DMS153 treated with DMSO at 0.1 percent for 48 hours (cell line): Measurements from ENCODE around the gene NKAIN2.
"Not testable (repeated sequence)": the region's sequence is repeated elsewhere in the genome, so short reads cannot be mapped to it uniquely, and the experiment has no call there.

ENCODE experiments used
- DNase-seq: peaks from one replicate; lab custom pipeline; 2025; ENCODE audit not compliant: unreplicated experiment; lab: John Stamatoyannopoulos, UW

Gene NKAIN2

DNA sequence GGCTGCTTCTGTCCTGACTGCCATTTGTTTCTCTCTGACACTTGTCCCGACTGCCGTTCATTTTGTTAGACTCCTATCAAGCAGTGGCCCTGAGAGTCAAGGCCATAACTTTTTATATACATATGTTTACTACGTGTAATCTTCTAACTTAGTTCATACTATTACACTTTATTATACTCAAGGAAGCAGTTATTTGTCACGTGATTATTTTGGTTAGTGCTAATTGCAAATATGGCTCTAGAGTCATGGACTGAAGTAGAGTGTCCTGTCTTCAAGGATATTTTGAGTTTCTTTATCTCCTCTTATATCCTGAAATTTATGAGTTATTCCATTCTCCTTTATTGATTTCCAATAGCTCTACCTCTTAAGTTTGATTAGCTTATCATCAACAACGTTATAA, 864.4 kb downstream of the NKAIN2 start:
- no peak for DNase-seq

DNA sequence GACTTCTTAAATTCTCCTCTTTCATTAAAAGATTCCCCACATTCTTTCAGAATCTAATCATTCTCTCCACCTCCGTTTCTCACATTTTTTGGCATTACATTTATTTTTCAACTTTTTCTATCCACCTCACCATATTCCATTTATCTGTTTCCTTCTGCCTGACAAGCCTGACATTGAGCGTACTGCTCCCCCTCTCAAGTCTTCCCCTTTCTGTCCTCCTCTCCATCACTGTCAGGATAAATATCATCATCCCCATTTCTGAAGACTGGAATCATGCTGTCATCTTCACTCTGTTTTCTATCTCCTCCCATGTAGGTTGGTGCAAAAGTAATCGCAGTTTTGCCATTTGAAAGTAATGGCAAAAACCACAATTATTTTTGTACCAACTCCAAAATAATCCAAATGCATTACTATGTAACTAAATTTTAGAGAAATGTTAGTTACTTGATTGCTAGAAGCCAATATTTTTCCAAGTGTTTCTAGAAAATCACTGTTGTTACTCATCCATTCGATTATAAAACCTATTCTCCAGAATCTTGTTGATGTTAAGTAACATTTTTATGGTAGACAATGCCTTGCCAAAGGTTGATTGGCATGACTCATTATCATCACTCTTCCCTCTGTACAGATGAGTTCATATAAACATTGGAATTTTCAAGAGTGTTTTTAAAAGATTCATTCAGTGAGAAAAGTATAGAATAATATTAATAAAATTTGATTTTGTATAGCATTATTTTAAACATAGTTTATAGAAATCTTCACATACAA, 866.2 kb downstream of the NKAIN2 start:
- no peak for DNase-seq

DNA sequence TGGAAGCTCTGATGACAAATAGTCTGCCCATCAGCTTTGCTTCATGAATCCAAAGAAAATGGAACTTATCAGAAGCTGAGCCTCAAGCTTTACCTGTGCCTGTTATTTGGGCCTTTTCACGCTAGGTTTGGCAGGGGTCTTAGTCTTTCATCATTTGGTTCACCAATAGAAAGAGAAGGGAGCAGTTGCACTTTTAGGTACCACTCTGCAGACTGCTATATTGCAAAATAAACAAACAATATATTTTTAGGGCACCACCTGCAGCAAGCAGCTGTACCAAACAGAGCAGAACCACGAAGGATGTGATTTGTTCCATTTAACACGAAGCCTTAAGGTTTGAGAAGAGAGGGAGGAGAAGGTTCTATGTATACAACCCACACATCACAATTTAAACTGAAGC, 867.1 kb downstream of the NKAIN2 start:
- peak; percentile 54 for DNase-seq

- DNase-seq: no peak
Observed at GRCh38 chr6:124671324-124671723, 867.7 kb downstream of the NKAIN2 start.

DNA sequence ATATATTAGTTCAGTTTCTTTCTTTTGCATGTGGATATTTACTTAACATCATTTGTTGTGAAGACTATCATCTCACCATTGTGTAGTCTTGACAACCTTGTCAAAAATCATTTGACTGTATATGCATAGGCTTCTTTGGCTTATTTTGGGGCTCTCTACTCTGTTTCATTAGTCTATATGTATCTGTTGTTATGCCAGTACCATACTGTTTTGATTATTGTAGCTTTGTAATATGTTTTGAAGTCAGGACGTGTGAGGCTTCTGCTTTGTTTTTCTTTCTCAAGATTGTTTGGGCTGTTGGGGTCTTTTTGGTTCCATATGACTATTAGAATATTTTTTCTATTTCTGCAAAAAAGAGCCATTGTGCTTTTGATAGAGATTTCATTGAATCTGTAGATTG, 870.4 kb downstream of the NKAIN2 start:
- DNase-seq: no peak

GRCh38 chr6:124676033-124676432, 872.4 kb downstream of the NKAIN2 start:
- no peak for DNase-seq

DNA sequence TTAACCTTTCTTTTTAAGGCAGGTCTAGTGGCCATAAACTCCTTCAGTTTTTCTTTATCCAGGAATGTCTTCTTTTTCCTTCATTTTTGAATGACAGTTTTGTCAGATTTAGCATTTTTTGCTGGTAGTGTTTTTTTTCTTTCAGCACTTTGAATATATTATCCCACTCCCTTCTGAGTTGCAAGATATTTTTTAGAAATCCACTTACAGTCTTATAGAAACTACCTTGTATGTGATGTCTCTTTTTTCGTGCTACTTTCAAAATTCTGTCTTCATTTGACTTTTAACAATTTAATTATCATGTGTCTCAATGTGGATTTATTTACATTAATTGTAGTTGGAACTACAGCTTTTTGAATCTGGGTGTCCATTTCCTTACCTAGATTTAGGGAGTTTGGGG, 874.2 kb downstream of the NKAIN2 start:
- DNase-seq: no peak

DNA sequence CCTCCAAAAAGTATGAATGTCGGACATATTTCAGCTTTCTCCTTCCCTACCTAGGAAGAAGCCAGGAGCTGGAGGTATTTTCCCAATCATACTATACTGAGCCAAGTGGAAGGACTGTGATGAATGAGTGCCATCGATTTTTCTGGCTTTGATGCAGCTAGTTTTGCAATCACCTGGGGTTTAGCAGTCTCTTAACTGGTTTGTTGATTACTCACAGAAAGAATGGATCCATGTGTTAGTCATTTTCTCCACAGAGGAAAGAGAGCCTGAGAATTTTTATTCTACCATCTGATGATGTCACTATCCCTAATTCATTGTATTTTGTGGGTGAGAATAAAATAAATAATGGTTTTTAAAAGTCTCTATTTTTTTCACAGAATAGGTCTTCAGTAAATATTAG, 875.7 kb downstream of the NKAIN2 start:
- no peak for DNase-seq

DNA sequence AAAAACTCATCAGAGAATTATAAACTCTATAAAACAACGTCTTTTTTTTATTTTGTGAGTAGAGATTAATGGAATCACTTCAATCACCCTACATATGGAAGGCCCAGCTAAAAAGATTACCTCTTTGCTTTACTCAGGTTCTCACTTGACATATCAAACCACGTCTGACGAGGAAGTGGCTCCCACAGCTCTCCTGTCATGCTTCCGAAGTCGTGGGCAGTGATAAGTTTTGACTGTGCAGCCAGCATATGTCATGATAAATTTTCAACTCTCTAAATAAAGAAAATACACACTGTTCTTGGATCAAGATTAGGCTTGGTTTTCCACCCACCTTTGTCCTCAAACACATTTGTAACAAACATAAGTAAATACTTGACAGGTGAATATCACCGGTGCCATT, 879.1 kb downstream of the NKAIN2 start:
- DNase-seq: no peak

- DNase-seq: no peak
Observed at GRCh38 chr6:124683507-124683906, 879.8 kb downstream of the NKAIN2 start.

- DNase-seq: no peak
Observed at GRCh38 chr6:124684621-124685020, 881.0 kb downstream of the NKAIN2 start.

- no peak for DNase-seq
Observed at GRCh38 chr6:124688369-124688768, 884.7 kb downstream of the NKAIN2 start.

- peak; percentile 62 for DNase-seq
Observed at GRCh38 chr6:124694139-124694705, 890.6 kb downstream of the NKAIN2 start.

- DNase-seq: no peak
Observed at GRCh38 chr6:124699038-124699437, 895.4 kb downstream of the NKAIN2 start.

DNA sequence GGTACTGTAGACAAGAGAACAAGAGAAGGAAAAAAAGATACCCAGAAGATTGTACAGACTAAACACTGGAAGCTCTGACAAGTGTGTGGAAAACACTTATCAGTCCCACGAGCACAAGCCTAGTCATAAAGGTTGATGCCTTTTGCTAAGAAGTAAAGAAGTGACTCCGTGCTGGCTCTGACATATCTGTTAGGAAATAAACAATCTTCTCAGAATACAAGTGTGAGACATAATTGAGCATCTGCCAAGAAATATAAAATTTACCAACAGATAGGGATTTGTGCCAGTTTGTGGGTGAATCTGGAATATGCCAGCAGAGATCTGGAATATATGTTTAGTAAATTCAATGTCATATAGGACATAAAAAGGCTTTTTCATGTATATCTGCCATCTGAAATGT, 899.9 kb downstream of the NKAIN2 start:
- DNase-seq: no peak

DNA sequence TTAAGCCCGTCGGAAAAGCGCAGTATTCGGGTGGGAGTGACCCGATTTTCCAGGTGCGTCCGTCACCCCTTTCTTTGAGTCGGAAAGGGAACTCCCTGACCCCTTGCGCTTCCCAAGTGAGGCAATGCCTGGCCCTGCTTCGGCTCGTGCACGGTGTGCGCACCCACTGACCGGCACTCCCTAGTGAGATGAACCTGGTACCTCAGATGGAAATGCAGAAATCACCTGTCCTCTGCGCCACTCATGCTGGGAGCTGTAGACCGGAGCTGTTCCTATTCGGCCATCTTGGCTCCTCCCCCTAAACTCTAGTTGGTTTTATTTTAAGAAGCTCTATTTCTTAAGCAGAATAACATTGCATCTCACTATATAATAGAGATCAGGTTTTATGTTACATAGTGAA, 908.9 kb downstream of the NKAIN2 start:
- DNase-seq: not testable (repeated sequence)

- DNase-seq: no peak
Observed at GRCh38 chr6:124714728-124715127, 911.1 kb downstream of the NKAIN2 start.

DNA sequence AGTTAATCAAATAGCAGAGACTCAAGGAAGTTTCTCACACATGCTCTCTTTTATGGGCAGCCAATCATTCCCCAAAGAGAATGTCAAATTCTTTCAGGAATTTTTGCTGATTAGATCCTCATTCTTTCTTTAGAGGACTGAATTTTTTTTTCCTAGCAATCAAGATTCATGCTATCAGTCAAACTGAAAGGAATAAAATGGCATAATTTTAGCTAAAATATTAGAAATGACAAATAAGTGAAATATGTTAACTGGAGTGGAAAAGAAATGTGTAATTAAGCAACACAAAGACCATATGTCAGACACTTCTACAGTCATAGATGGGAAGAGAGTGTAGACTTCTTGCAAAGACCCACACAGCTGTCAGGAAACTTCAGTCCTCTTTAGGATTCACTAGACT, 916.2 kb downstream of the NKAIN2 start:
- no peak for DNase-seq

DNA sequence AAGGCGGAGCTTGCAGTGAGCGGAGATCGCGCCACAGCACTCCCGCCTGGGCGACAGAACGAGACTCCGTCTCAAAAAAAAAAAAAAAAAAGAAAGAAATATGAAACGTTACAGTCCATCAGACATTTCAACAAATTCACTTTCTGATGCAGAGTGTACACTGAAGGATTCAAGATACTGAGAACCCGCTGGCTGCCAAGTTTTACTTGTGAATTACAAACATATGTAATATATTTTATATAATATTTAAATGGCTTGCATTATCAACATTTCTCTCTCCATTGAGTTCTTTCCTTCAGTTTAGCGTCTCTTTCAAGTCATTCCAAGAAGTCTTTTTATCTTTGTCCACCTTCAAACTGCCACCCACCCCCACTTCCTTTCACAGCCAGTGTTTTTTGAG, 917.7 kb downstream of the NKAIN2 start:
- no peak for DNase-seq

- no peak for DNase-seq
Observed at GRCh38 chr6:124722141-124722878, 918.6 kb downstream of the NKAIN2 start.

DNA sequence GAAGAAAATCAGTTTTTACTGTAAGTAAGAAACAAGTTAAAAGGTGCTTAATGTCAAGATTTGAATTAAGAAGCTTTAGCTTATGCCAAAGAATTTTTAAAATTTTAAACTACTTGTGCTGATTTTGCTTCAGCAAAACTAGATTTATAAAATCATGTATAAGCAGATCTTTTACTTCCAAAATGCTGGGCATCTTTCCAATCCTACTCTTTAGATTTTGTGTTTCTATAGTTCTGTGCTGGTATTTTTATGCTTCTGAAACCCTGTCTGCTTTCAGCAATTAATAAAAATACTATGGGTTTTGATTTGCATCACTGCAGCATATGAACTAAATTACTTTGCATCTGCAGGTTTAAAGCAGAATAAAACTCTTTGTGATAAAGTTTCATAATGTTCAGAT, 920.0 kb downstream of the NKAIN2 start:
- DNase-seq: no peak

DNA sequence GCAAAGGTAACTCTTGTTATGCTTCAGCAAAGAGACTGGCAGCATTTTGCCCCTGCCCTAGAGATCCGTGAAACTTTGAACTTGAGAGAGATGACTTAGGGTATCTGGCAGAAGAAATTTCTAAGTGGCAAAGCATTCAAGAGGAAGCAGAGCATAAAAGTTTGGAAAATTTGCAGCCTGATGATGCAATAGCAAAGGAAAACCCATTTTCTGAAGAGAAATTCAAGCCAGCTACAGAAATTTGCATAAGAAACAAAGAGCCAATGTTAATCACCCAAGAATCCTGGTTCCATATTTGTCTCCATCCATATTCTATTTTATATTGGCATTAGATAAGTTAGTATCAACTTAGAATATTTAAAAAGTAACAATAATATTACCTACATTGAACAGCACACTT, 934.1 kb downstream of the NKAIN2 start:
- not testable (repeated sequence) for DNase-seq
